ENCODE measurements around the gene STMN1. TPM values are rescaled to one million over a fixed set of nuclear protein-coding genes. Genes with fewer than 3 reads are reported as not detected.
A peak's percentile ranks its signal among the peaks of the same experiment; 100 is the strongest.

Gene STMN1
- total RNA-seq, 4 donors from 2014 or later: 15.0 to 25.7 (median 16.8) TPM

GRCh38 chr1:25926731-25927496 is 20.7 kb upstream of the STMN1 start:
- H3K36me3 ChIP-seq: no peaks in the 10 kb centered on the region
- H3K4me1 ChIP-seq: peaks cover 9 to 23% (median 20%) of the 10 kb centered on the region in 4 donors
- no peak overlapping the region for H3K27ac ChIP-seq (replicated peaks in 1 of 4)
- no peak overlapping the region for H3K4me3 ChIP-seq
- intact Hi-C loops (cut with DNase I): no loop called here
- 71% methylated on average over 12 of the region's 13 CpGs for WGBS
- no peaks in the 10 kb centered on the region for H3K9me3 ChIP-seq
- TF ChIP-seq EP300 (IDR thresholded peaks at IDR 0.05) (no peak), POLR2A (IDR thresholded peaks at IDR 0.05; ENCODE audit: low read depth) (no peak), POLR2AphosphoS5 (IDR thresholded peaks at IDR 0.05) (no peak)
- TF ChIP-seq, protein P1, sequence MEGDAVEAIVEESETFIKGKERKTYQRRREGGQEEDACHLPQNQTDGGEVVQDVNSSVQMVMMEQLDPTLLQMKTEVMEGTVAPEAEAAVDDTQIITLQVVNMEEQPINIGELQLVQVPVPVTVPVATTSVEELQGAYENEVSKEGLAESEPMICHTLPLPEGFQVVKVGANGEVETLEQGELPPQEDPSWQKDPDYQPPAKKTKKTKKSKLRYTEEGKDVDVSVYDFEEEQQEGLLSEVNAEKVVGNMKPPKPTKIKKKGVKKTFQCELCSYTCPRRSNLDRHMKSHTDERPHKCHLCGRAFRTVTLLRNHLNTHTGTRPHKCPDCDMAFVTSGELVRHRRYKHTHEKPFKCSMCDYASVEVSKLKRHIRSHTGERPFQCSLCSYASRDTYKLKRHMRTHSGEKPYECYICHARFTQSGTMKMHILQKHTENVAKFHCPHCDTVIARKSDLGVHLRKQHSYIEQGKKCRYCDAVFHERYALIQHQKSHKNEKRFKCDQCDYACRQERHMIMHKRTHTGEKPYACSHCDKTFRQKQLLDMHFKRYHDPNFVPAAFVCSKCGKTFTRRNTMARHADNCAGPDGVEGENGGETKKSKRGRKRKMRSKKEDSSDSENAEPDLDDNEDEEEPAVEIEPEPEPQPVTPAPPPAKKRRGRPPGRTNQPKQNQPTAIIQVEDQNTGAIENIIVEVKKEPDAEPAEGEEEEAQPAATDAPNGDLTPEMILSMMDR (IDR thresholded peaks at IDR 0.05): no peak
- DNase-seq (ENCODE audit: extremely low spot score): no peak
- peaks cover 0 to 7% (median 2%) of the 10 kb centered on the region in 4 donors for H3K27me3 ChIP-seq

DNA sequence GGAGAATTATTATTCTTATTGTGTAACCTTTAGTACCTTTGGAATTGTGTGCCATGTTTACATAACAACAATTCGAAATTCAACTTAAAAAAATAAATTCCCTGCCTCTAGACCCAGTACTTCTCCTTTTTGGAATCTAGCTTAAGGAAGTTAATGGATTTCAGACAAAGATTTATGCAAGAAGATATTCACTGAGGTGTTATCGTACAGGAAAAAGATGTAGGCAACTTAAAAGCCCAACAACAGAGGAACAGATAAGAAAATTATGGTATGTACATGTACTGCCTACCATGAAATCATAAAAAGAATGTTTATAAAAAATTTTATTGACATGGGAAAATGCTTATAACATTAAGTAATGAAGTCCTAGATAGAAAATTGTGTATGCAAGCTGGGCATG is 18.2 kb upstream of the STMN1 start:
- Histone ChIP-seq H3K27ac (replicated peaks in 1 of 4) (no peak overlapping the region), H3K4me1 (peaks cover 9 to 23% (median 21%) of the 10 kb centered on the region in 4 donors), H3K9me3 (no peaks in the 10 kb centered on the region), H3K27me3 (peaks cover 0 to 7% (median 2%) of the 10 kb centered on the region in 4 donors), H3K36me3 (no peaks in the 10 kb centered on the region), H3K4me3 (no peak overlapping the region)
- DNase-seq (ENCODE audit: extremely low spot score): no peak
- intact Hi-C loops (cut with DNase I): no loop called here
- no peak for TF ChIP-seq EP300 (IDR thresholded peaks at IDR 0.05)
- no peak for TF ChIP-seq POLR2AphosphoS5 (IDR thresholded peaks at IDR 0.05)
- TF ChIP-seq POLR2A (IDR thresholded peaks at IDR 0.05; ENCODE audit: low read depth): no peak
- TF ChIP-seq, protein P1 (IDR thresholded peaks at IDR 0.05): no peak
- WGBS: 54% methylated on average over 2 of the region's 2 CpGs

- H3K27ac ChIP-seq (replicated peaks in 1 of 4): peak overlapping the region; percentile 69 to 82 (median 78)
- intact Hi-C loops (cut with DNase I): no loop called here
- H3K9me3 ChIP-seq: no peaks in the 10 kb centered on the region
- 18% methylated on average over 19 of the region's 32 CpGs for WGBS
- peaks cover 0 to 7% (median 2%) of the 10 kb centered on the region in 4 donors for H3K27me3 ChIP-seq
- H3K4me3 ChIP-seq: peak overlapping the region; percentile 51 to 64 (median 59)
- no peaks in the 10 kb centered on the region for H3K36me3 ChIP-seq
- DNase-seq (ENCODE audit: extremely low spot score): no peak
- TF ChIP-seq POLR2A (IDR thresholded peaks at IDR 0.05; ENCODE audit: low read depth) (no peak), EP300 (IDR thresholded peaks at IDR 0.05) (no peak), POLR2AphosphoS5 (IDR thresholded peaks at IDR 0.05) (no peak)
- TF ChIP-seq, protein P1 (IDR thresholded peaks at IDR 0.05): no peak
- peaks cover 9 to 23% (median 21%) of the 10 kb centered on the region in 4 donors for H3K4me1 ChIP-seq
Observed at GRCh38 chr1:25922971-25923552, 16.8 kb upstream of the STMN1 start.

DNA sequence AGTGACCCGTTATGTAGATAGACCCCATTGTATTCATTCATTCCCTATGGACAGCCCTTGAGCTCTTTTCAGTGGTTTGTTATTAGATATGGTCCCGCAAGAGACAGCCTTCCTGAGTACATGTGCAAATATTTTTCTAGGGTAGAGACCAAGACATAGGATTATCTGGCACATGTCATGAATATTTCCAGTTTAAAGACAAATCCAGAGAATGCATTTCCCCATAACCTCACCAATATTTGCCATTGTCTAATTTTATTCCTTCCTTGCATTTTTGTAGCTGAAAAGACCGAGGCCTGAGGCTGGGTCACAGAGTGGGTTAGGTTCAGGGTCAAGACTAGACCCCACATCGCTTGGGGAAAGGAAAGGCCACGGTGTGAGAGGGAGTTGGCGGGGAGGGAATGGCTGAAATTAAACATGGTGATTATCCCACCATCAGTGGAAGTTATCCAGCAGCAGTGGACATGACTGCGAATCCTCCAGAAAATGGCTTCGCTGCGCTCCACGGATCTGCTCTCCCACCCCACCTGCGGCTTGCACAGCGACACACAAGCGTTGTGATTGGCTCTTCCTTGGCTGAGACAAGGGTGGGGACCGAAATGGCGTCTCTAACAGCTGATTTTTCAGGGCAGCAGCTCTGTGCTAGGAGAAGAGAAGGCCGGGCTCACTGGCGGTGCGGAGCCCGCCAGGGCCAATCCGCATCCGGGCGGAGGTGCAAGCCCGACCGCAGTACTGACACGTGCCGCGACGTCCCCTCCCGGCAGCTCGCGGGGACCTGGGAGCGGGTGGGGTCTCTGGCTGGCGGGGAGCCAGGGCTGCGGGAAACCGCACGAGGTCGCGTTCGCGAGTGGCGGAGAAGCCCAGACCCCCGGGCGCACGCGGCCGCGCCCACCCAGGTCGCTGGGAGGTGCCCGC is 16.1 kb upstream of the STMN1 start:
- Histone ChIP-seq H3K36me3 (no peaks in the 10 kb centered on the region), H3K4me3 (peak overlapping the region; percentile 51 to 64 (median 59)), H3K27ac (replicated peaks in 1 of 4) (peak overlapping the region; percentile 69 to 82 (median 78)), H3K9me3 (no peaks in the 10 kb centered on the region), H3K27me3 (peaks cover 0 to 5% (median 2%) of the 10 kb centered on the region in 4 donors), H3K4me1 (peaks cover 9 to 22% (median 20%) of the 10 kb centered on the region in 4 donors)
- WGBS: 35% methylated on average over 12 of the region's 49 CpGs
- intact Hi-C loops (cut with DNase I): no loop called here
- TF ChIP-seq POLR2AphosphoS5 (IDR thresholded peaks at IDR 0.05): peak in 1 of 2 donors; percentile 6
- no peak for TF ChIP-seq POLR2A (IDR thresholded peaks at IDR 0.05; ENCODE audit: low read depth)
- no peak for DNase-seq (ENCODE audit: extremely low spot score)

Data from esophagus muscularis mucosa (tissue), 4 donors.